ENCODE results near the gene NTPCR.

GRCh38 chr1:232969799-232970198 is 19.4 kb downstream of the NTPCR start:
- TF ChIP-seq EZH2 (IDR thresholded peaks at IDR 0.05; ENCODE audit: borderline replicate concordance, low read depth, low read length, poor library complexity, severe bottlenecking) = no peak
- TF ChIP-seq, protein P1, sequence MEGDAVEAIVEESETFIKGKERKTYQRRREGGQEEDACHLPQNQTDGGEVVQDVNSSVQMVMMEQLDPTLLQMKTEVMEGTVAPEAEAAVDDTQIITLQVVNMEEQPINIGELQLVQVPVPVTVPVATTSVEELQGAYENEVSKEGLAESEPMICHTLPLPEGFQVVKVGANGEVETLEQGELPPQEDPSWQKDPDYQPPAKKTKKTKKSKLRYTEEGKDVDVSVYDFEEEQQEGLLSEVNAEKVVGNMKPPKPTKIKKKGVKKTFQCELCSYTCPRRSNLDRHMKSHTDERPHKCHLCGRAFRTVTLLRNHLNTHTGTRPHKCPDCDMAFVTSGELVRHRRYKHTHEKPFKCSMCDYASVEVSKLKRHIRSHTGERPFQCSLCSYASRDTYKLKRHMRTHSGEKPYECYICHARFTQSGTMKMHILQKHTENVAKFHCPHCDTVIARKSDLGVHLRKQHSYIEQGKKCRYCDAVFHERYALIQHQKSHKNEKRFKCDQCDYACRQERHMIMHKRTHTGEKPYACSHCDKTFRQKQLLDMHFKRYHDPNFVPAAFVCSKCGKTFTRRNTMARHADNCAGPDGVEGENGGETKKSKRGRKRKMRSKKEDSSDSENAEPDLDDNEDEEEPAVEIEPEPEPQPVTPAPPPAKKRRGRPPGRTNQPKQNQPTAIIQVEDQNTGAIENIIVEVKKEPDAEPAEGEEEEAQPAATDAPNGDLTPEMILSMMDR (conservative IDR thresholded peaks at IDR 0.05; ENCODE audit: low read depth, low read length) = no peak

Data from A673 (cell line).